GM12875 (cell line): ENCODE data around the gene PMEPA1.

Source experiments
- H3K4me3 ChIP-seq: one replicate; pipeline ENCODE4 v1.5.1; 2011; ENCODE audit warnings: low read depth, low read length, control low read depth
- CTCF ChIP-seq: IDR thresholded peaks from 2 replicates; pipeline ENCODE4 v1.5.1; 2011; ENCODE audit warnings: low read depth, mild to moderate bottlenecking, control low read depth, inconsistent platforms, low read length, moderate library complexity, borderline replicate concordance; ENCODE audit not compliant: insufficient read depth

PMEPA1 gene

GRCh38 chr20:57707320-57707719 is 2.5 kb downstream of the PMEPA1 start:
- no peak for TF ChIP-seq CTCF
- H3K4me3 ChIP-seq, result no peak overlapping the region

GRCh38 chr20:57705127-57705899 is 4.5 kb downstream of the PMEPA1 start:
- H3K4me3 ChIP-seq, result no peak overlapping the region
- no peak for TF ChIP-seq CTCF

GRCh38 chr20:57704245-57704644 is 5.6 kb downstream of the PMEPA1 start:
- TF ChIP-seq CTCF, result no peak
- no peak overlapping the region for H3K4me3 ChIP-seq

- H3K4me3 ChIP-seq, result no peak overlapping the region
- TF ChIP-seq CTCF, result no peak
Measured at GRCh38 chr20:57703013-57703412, 6.8 kb downstream of the PMEPA1 start.

- H3K4me3 ChIP-seq, result no peak overlapping the region
- TF ChIP-seq CTCF, result no peak
Measured at GRCh38 chr20:57702521-57702920, 7.3 kb downstream of the PMEPA1 start.

GRCh38 chr20:57702091-57702490 is 7.7 kb downstream of the PMEPA1 start:
- no peak overlapping the region for H3K4me3 ChIP-seq
- no peak for TF ChIP-seq CTCF

GRCh38 chr20:57701651-57702050 is 8.2 kb downstream of the PMEPA1 start:
- no peak overlapping the region for H3K4me3 ChIP-seq
- TF ChIP-seq CTCF, result no peak
